Myocyte (in vitro differentiated cells): ENCODE results near the gene TNFRSF18. TPM values are rescaled to one million over a fixed set of nuclear protein-coding genes. Genes with fewer than 3 reads are reported as not detected.
A peak's percentile ranks its signal among the peaks of the same experiment; 100 is the strongest.

Source experiments
- microRNA counts: library from miRNA; unstranded; fragments of <30 nt; microRNA quantifications from one replicate; lab custom pipeline; 2016
- microRNA-seq: library from miRNA; unstranded; fragments of <30 nt; microRNA quantifications from one replicate; pipeline ENCODE4, GENCODE V29; 2016
- total RNA-seq: library from RNA; depleted of rRNA; stranded (reverse); fragments of >200 nt; gene quantifications from 2 replicates; pipeline ENCODE4 v1.2.3, GENCODE V29; 2014

The TNFRSF18 gene
- total RNA-seq, 1 donor from 2014 or later = not detected

MicroRNAs encoded within 50 kb of the gene (microRNA counts, 767-probe panel; counts per million panel counts)
- microRNA hsa-miR-200a-3p (lab: Ali Mortazavi, UCI) (not detected), microRNA hsa-miR-200b-3p (lab: Ali Mortazavi, UCI) (not detected), microRNA hsa-miR-429 (lab: Ali Mortazavi, UCI) (not detected)

Small RNA genes within 50 kb of the gene (microRNA-seq; reads per million reads assigned to microRNA genes)
- gene MIR200A (1.6 reads per million, percentile 3 among the genes with 10 or more reads in this experiment), gene MIR200B (6.6 reads per million, percentile 27 among the genes with 10 or more reads in this experiment), gene MIR429 (4.5 reads per million, percentile 20 among the genes with 10 or more reads in this experiment)

Other genes starting within 250 kb of the TNFRSF18 start
- gene NOC2L, start 247.3 kb downstream of the TNFRSF18 start, total RNA-seq = 70.2 and 71.9 TPM in 2 replicates
- gene KLHL17, start 246.0 kb downstream of the TNFRSF18 start, total RNA-seq = 5.6 and 13.6 TPM in 2 replicates
- 0.24 TPM in 1 of 2 replicates, not detected in the other for gene PLEKHN1, start 240.1 kb downstream of the TNFRSF18 start, total RNA-seq
- 1.4 TPM in 1 of 2 replicates, not detected in the other for gene PERM1, start 224.5 kb downstream of the TNFRSF18 start, total RNA-seq
- 45.8 and 63.9 TPM in 2 replicates for gene HES4, start 206.5 kb downstream of the TNFRSF18 start, total RNA-seq
- gene ISG15, start 193.1 kb downstream of the TNFRSF18 start, total RNA-seq = 103 and 148 TPM in 2 replicates
- 108 and 171 TPM in 2 replicates for gene AGRN, start 186.5 kb downstream of the TNFRSF18 start, total RNA-seq
- gene RNF223, start 132.3 kb downstream of the TNFRSF18 start, total RNA-seq = 0.05 and 0.83 TPM in 2 replicates
- gene C1orf159, start 90.5 kb downstream of the TNFRSF18 start, total RNA-seq = 10.0 and 11.7 TPM in 2 replicates
- not detected in 2 replicates for gene TTLL10, start 32.7 kb downstream of the TNFRSF18 start, total RNA-seq
- gene TNFRSF4, start 7.6 kb upstream of the TNFRSF18 start, total RNA-seq = not detected in 2 replicates
- 142 and 150 TPM in 2 replicates for gene SDF4, start 25.4 kb upstream of the TNFRSF18 start, total RNA-seq
- gene B3GALT6, start 25.6 kb upstream of the TNFRSF18 start, total RNA-seq = 61.8 and 68.1 TPM in 2 replicates
- 1.2 TPM in 1 of 2 replicates, not detected in the other for gene C1QTNF12, start 40.1 kb upstream of the TNFRSF18 start, total RNA-seq
- 50.3 and 52.2 TPM in 2 replicates for gene UBE2J2, start 67.3 kb upstream of the TNFRSF18 start, total RNA-seq
- gene SCNN1D, start 73.8 kb upstream of the TNFRSF18 start, total RNA-seq = 2.2 and 2.5 TPM in 2 replicates
- gene ACAP3, start 101.3 kb upstream of the TNFRSF18 start, total RNA-seq = 97.3 and 106 TPM in 2 replicates
- gene PUSL1, start 102.0 kb upstream of the TNFRSF18 start, total RNA-seq = 41.6 and 43.4 TPM in 2 replicates
- gene INTS11, start 118.1 kb upstream of the TNFRSF18 start, total RNA-seq = 74.5 and 76.4 TPM in 2 replicates
- gene CPTP, start 118.2 kb upstream of the TNFRSF18 start, total RNA-seq = 26.2 and 28.9 TPM in 2 replicates
- 0.10 and 0.13 TPM in 2 replicates for gene TAS1R3, start 124.7 kb upstream of the TNFRSF18 start, total RNA-seq
- 121 and 137 TPM in 2 replicates for gene DVL1, start 142.8 kb upstream of the TNFRSF18 start, total RNA-seq
- 224 and 252 TPM in 2 replicates for gene MXRA8, start 152.0 kb upstream of the TNFRSF18 start, total RNA-seq
- 183 and 198 TPM in 2 replicates for gene AURKAIP1, start 168.6 kb upstream of the TNFRSF18 start, total RNA-seq
- gene CCNL2, start 192.7 kb upstream of the TNFRSF18 start, total RNA-seq = 185 and 228 TPM in 2 replicates
- gene MRPL20, start 200.7 kb upstream of the TNFRSF18 start, total RNA-seq = 113 TPM in 2 replicates
- not detected in 2 replicates for gene ANKRD65, start 214.7 kb upstream of the TNFRSF18 start, total RNA-seq
- 0.52 and 1.0 TPM in 2 replicates for gene VWA1, start 229.1 kb upstream of the TNFRSF18 start, total RNA-seq
- gene ATAD3C, start 243.1 kb upstream of the TNFRSF18 start, total RNA-seq = not detected in 2 replicates